ENCODE data around the gene CPNE5. TPM values are rescaled to one million over a fixed set of nuclear protein-coding genes. Genes with fewer than 3 reads are reported as not detected.

Gene CPNE5
- total RNA-seq, 4 donors from 2014 or later = 3.0 to 8.3 (median 3.3) TPM; not detected in 1

- H3K27me3 ChIP-seq = no peaks in the 10 kb centered on the region
- 88 to 97% methylated on average over 1 of the region's 1 CpG for WGBS, 2 donors (ENCODE audit: low coverage in 1 of 2)
- intact Hi-C loops (cut with DNase I; ENCODE audit: low total_unique reads) (no loop called here), in situ Hi-C loops (cut with MboI; ENCODE audit: low pct_ligation_motif_present in 1 of 4, low pct_unique_long_range_greater_than_20kb in 1 of 4, low sequenced_read_pairs in 3 of 4) (no loop called here)
- no peaks in the 10 kb centered on the region for H3K9me3 ChIP-seq
- TF ChIP-seq CTCF (IDR thresholded peaks at IDR 0.05) (no peak), POLR2A (IDR thresholded peaks at IDR 0.05) (no peak), EP300 (IDR thresholded peaks at IDR 0.05; ENCODE audit: low read depth) (no peak), POLR2AphosphoS5 (IDR thresholded peaks at IDR 0.05) (no peak)
- H3K36me3 ChIP-seq = no peaks in the 10 kb centered on the region
- H3K4me3 ChIP-seq = no peak overlapping the region
- H3K27ac ChIP-seq = no peak overlapping the region
- DNase-seq = no peak
- H3K4me1 ChIP-seq = peaks cover 21 to 38% (median 25%) of the 10 kb centered on the region in 4 donors
Measured at GRCh38 chr6:36738108-36738507, 101.1 kb downstream of the CPNE5 start.

- no peaks in the 10 kb centered on the region for H3K9me3 ChIP-seq
- intact Hi-C loops (cut with DNase I; ENCODE audit: low total_unique reads) = no loop called here
- DNase-seq = no peak
- no peaks in the 10 kb centered on the region for H3K27me3 ChIP-seq
- WGBS, 2 donors (ENCODE audit: low coverage in 1 of 2) = 93% methylated on average over 11 of the region's 14 CpGs; no CpG with 5 or more reads in 1 of the 2 donors
- in situ Hi-C loops (cut with MboI; ENCODE audit: low pct_ligation_motif_present in 1 of 4, low pct_unique_long_range_greater_than_20kb in 1 of 4, low sequenced_read_pairs in 3 of 4) = no loop called here
- H3K4me3 ChIP-seq = no peak overlapping the region
- H3K27ac ChIP-seq = no peak overlapping the region
- TF ChIP-seq EP300 (IDR thresholded peaks at IDR 0.05; ENCODE audit: low read depth) = no peak
- no peak for TF ChIP-seq POLR2A (IDR thresholded peaks at IDR 0.05)
- no peak for TF ChIP-seq POLR2AphosphoS5 (IDR thresholded peaks at IDR 0.05)
- no peak for TF ChIP-seq CTCF (IDR thresholded peaks at IDR 0.05)
- no peaks in the 10 kb centered on the region for H3K36me3 ChIP-seq
- H3K4me1 ChIP-seq = peaks cover 14 to 29% (median 19%) of the 10 kb centered on the region in 4 donors
Measured at GRCh38 chr6:36737043-36737785, 102.0 kb downstream of the CPNE5 start.

- H3K4me1 ChIP-seq = peaks cover 14 to 18% (median 15%) of the 10 kb centered on the region in 4 donors
- intact Hi-C loops (cut with DNase I; ENCODE audit: low total_unique reads) (no loop called here), in situ Hi-C loops (cut with MboI; ENCODE audit: low pct_ligation_motif_present in 1 of 4, low pct_unique_long_range_greater_than_20kb in 1 of 4, low sequenced_read_pairs in 3 of 4) (no loop called here)
- TF ChIP-seq POLR2A (IDR thresholded peaks at IDR 0.05) = peak; percentile 42
- peak; percentile 60 to 70 (median 64) for TF ChIP-seq POLR2AphosphoS5 (IDR thresholded peaks at IDR 0.05)
- TF ChIP-seq CTCF (IDR thresholded peaks at IDR 0.05) = peak in 3 of 5 experiments; percentile 17 to 26 (median 21)
- TF ChIP-seq EP300 (IDR thresholded peaks at IDR 0.05; ENCODE audit: low read depth) = peak; percentile 90
- H3K36me3 ChIP-seq = no peaks in the 10 kb centered on the region
- H3K27ac ChIP-seq = peak overlapping the region; percentile 75 to 89 (median 83)
- WGBS, 2 donors (ENCODE audit: low coverage in 1 of 2) = 0 to 20% methylated on average over 1 to 23 of the region's 24 CpGs
- peak overlapping the region in 2 of 4 donors; percentile 0 to 17 for H3K4me3 ChIP-seq
- no peaks in the 10 kb centered on the region for H3K9me3 ChIP-seq
- peak; percentile 79 for DNase-seq
- no peaks in the 10 kb centered on the region for H3K27me3 ChIP-seq
Measured at GRCh38 chr6:36735110-36736071, 103.9 kb downstream of the CPNE5 start.

Measured in transverse colon (tissue), 4 donors.